Fibroblast of the aortic adventitia (primary cell): Measurements from ENCODE around the gene CPVL. TPM values are rescaled to one million over a fixed set of nuclear protein-coding genes. Genes with fewer than 3 reads are reported as not detected.

ENCODE experiments used
- DNase-seq: peaks from one replicate; pipeline ENCODE4 v3.0.0-alpha.2; 2010; ENCODE audit warnings: low read depth
- H3K4me3 ChIP-seq: 2 replicates; pipeline ENCODE4 v1.5.1; 2011; ENCODE audit warnings: low read depth, mild to moderate bottlenecking, control low read depth, low read length, moderate library complexity
- CTCF ChIP-seq: IDR thresholded peaks from 2 replicates; pipeline ENCODE4 v1.5.1; 2011; ENCODE audit warnings: mild to moderate bottlenecking, low read length, control low read depth, inconsistent platforms; ENCODE audit not compliant: insufficient read depth
- total RNA-seq: library from RNA; depleted of rRNA; stranded (reverse); fragments of >200 nt; gene quantifications from 2 replicates; pipeline ENCODE4 v1.2.3, GENCODE V29; 2012; ENCODE audit warnings: low replicate concordance

CPVL gene
- total RNA-seq, 1 donor = 0.54 TPM

GRCh38 chr7:29158795-29159423 is 12.6 kb upstream of the CPVL start:
- no peak overlapping the region for H3K4me3 ChIP-seq
- DNase-seq = no peak
- no peak for TF ChIP-seq CTCF

GRCh38 chr7:29156907-29157452 is 10.6 kb upstream of the CPVL start:
- TF ChIP-seq CTCF = no peak
- DNase-seq = no peak
- H3K4me3 ChIP-seq = no peak overlapping the region

GRCh38 chr7:29154076-29154475 is 7.7 kb upstream of the CPVL start:
- no peak overlapping the region for H3K4me3 ChIP-seq
- no peak for TF ChIP-seq CTCF
- no peak for DNase-seq

GRCh38 chr7:29150856-29151255 is 4.5 kb upstream of the CPVL start:
- H3K4me3 ChIP-seq = no peak overlapping the region
- TF ChIP-seq CTCF = no peak
- no peak for DNase-seq

- no peak overlapping the region for H3K4me3 ChIP-seq
- no peak for TF ChIP-seq CTCF
- DNase-seq = no peak
Observed at GRCh38 chr7:29149036-29149435, 2.7 kb upstream of the CPVL start.

- no peak for TF ChIP-seq CTCF
- DNase-seq = no peak
- H3K4me3 ChIP-seq = no peak overlapping the region
Observed at GRCh38 chr7:29147821-29148220, 1.5 kb upstream of the CPVL start.
